Thyroid gland (tissue), 4 donors: ENCODE data around the gene BAHD1. TPM values are rescaled to one million over a fixed set of nuclear protein-coding genes. Genes with fewer than 3 reads are reported as not detected.

Source experiments
- DNase-seq, 2 donors: peaks; one replicate each; pipeline ENCODE4 v3.0.0-alpha.2; 2019
- H3K27ac ChIP-seq, 3 donors: fragments of 200-600 bp; sonication (generic); 1 replicate in 2 of 3; 2 replicates in 1 of 3; pipeline ENCODE4 v1.5.1; 2016 to 2019; ENCODE audit warnings: mild to moderate bottlenecking in 1 of 3, moderate library complexity in 1 of 3
- H3K27me3 ChIP-seq: fragments of 200-600 bp; sonication (generic); one replicate; pipeline ENCODE4 v1.5.1; 2019
- H3K36me3 ChIP-seq, 2 donors: fragments of 200-600 bp; sonication (generic); one replicate each; pipeline ENCODE4 v1.5.1; 2016 to 2019
- H3K4me1 ChIP-seq, 2 donors: fragments of 200-600 bp; sonication (generic); one replicate each; pipeline ENCODE4 v1.5.1; 2017 to 2019
- H3K4me3 ChIP-seq, 3 donors: fragments of 200-600 bp; sonication (generic); replicated peaks in 1 of 3; 1 replicate in 2 of 3; 2 replicates in 1 of 3; pipeline ENCODE4 v1.5.1; 2016; ENCODE audit warnings: mild to moderate bottlenecking in 1 of 3
- H3K9me3 ChIP-seq: fragments of 200-600 bp; sonication (generic); one replicate; pipeline ENCODE4 v1.5.1; 2017
- POLR2A ChIP-seq, 2 donors: fragments of 450-650 bp; IDR thresholded peaks; one replicate each; pipeline ENCODE4 v1.6.1; 2017; ENCODE audit warnings: antibody characterized with exemption in 2 of 2, mild to moderate bottlenecking in 2 of 2, moderate library complexity in 1 of 2
- WGBS, 2 donors: methylation state at CpG; one replicate each; pipeline ENCODE4 v1.1.5; 2017; 5-methylcytosine and 5-hydroxymethylcytosine counted together
- intact Hi-C: fragments of 100-400 bp; cut with DNase I; formaldehyde crosslinking; loops from one replicate; pipeline ENCODE4 v1.15.1; 2023
- total RNA-seq, 4 donors: library from RNA; depleted of rRNA; stranded (reverse); fragments of >200 nt; gene quantifications; one replicate each; pipeline ENCODE4 v1.2.3, GENCODE V29; 2016
- TF ChIP-seq, protein P1 (sequence below), 6 experiments: fragments of 200-600 bp in 3 of 6; fragments of 450-650 bp in 3 of 6; sonication (generic) in 3 of 6; IDR thresholded peaks; one replicate each; pipeline ENCODE4 v1.5.1; 2016 to 2019; ENCODE audit warnings: antibody characterized with exemption in 6 of 6, mild to moderate bottlenecking in 2 of 6, inconsistent platforms in 1 of 6, moderate library complexity in 1 of 6

Gene BAHD1
- total RNA-seq, 4 donors from 2014 or later, result 20.0 to 50.4 (median 35.1) TPM

GRCh38 chr15:40511093-40511471, 70.3 kb downstream of the BAHD1 start:
- intact Hi-C loops, result no loop called here
- Histone ChIP-seq H3K4me3 (peak overlapping the region; percentile 12 to 43 (median 13)), H3K27me3 (no peaks in the 10 kb centered on the region), H3K36me3 (no peaks in the 10 kb centered on the region), H3K9me3 (no peaks in the 10 kb centered on the region), H3K4me1 (peaks cover 0 to 7% of the 10 kb centered on the region in 2 donors), H3K27ac (peak overlapping the region in 1 of 3 donors; percentile 6)
- DNase-seq, result peak in 1 of 2 donors; percentile 23
- WGBS, 2 donors, result 23 to 32% methylated on average over 20 to 22 of the region's 22 CpGs
- TF ChIP-seq, protein P1, sequence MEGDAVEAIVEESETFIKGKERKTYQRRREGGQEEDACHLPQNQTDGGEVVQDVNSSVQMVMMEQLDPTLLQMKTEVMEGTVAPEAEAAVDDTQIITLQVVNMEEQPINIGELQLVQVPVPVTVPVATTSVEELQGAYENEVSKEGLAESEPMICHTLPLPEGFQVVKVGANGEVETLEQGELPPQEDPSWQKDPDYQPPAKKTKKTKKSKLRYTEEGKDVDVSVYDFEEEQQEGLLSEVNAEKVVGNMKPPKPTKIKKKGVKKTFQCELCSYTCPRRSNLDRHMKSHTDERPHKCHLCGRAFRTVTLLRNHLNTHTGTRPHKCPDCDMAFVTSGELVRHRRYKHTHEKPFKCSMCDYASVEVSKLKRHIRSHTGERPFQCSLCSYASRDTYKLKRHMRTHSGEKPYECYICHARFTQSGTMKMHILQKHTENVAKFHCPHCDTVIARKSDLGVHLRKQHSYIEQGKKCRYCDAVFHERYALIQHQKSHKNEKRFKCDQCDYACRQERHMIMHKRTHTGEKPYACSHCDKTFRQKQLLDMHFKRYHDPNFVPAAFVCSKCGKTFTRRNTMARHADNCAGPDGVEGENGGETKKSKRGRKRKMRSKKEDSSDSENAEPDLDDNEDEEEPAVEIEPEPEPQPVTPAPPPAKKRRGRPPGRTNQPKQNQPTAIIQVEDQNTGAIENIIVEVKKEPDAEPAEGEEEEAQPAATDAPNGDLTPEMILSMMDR (IDR thresholded peaks at IDR 0.05), result no peak

DNA sequence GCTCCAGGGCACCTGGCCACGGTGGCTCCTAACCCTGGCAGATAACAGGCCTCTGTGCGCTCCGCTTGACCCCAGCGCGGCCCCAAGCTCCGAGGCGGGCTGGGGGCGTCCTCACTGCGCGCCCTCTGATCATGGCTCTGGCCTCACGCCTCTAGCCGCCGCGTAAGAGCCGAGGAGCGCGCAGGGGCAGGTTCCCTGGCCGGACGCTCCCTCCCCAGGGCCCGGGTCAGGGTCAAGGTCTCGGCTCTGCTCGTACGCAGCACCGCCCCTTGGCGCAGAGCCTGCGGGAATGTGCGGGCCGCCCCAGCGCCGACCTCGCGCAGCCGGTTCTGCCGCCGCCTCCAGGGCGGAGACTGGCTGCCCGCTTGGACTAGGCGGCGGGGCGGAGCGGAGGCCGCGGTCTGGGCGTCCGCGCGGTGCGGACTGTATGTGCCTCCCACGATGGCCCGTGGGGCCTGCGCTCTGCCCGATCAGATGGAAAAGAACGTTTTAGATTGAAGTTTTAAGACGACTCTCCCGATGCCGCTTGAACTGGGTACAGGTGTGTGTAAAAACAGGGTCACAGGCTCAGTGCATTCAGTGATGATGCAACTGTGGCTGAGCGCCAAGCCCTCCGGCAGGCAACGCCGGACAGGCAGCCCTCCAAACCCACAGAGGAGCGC, 70.8 kb downstream of the BAHD1 start:
- Histone ChIP-seq H3K9me3 (no peaks in the 10 kb centered on the region), H3K27ac (peak overlapping the region in 2 of 3 donors; percentile 6 to 51), H3K4me1 (peaks cover 0 to 7% of the 10 kb centered on the region in 2 donors), H3K27me3 (no peaks in the 10 kb centered on the region), H3K4me3 (peak overlapping the region; percentile 12 to 43 (median 13)), H3K36me3 (no peaks in the 10 kb centered on the region)
- TF ChIP-seq, protein P1 (IDR thresholded peaks at IDR 0.05), result no peak
- TF ChIP-seq POLR2A (IDR thresholded peaks at IDR 0.05), result peak in 1 of 2 donors; percentile 16
- WGBS, 2 donors, result 1 to 3% methylated on average over 10 to 25 of the region's 61 CpGs
- peak; percentile 77 to 80 for DNase-seq
- intact Hi-C loops, result no loop called here

- intact Hi-C loops, result no loop called here
- H3K9me3 ChIP-seq, result no peaks in the 10 kb centered on the region
- no peak overlapping the region for H3K27ac ChIP-seq
- H3K27me3 ChIP-seq, result no peaks in the 10 kb centered on the region
- no peaks in the 10 kb centered on the region for H3K36me3 ChIP-seq
- H3K4me3 ChIP-seq, result no peak overlapping the region
- 95 to 100% methylated on average over 2 of the region's 2 CpGs for WGBS, 2 donors
- H3K4me1 ChIP-seq, result no peaks in the 10 kb centered on the region
- TF ChIP-seq, protein P1 (IDR thresholded peaks at IDR 0.05), result no peak
- TF ChIP-seq POLR2A (IDR thresholded peaks at IDR 0.05), result no peak
- no peak for DNase-seq
These were observed 71.7 kb downstream of the BAHD1 start for GRCh38 chr15:40512440-40512839.

DNA sequence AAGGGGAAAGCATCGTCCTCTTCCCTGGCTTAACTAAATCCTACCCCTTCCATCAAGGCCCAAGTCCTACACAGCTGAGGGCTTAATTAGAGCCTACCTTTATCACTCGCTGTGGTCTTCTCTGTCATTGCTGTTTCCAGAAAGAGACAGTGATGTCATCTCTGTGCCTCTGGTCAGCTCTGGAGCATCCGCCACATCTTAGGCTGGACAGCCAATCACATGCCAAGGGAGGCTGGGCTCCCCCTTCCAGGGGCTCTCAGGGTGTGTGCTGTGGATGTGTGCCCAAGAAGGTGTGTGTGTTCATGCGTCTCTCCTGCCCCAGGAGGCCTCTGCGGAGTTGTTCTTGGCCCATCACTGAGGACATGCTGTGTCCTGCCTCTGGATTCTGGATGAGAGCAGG, 72.9 kb downstream of the BAHD1 start:
- DNase-seq, result no peak
- H3K27me3 ChIP-seq, result no peaks in the 10 kb centered on the region
- no peak overlapping the region for H3K4me3 ChIP-seq
- 94 to 96% methylated on average over 5 of the region's 5 CpGs for WGBS, 2 donors
- H3K27ac ChIP-seq, result no peak overlapping the region
- intact Hi-C loops, result no loop called here
- H3K9me3 ChIP-seq, result no peaks in the 10 kb centered on the region
- no peaks in the 10 kb centered on the region for H3K4me1 ChIP-seq
- TF ChIP-seq, protein P1 (IDR thresholded peaks at IDR 0.05), result no peak
- TF ChIP-seq POLR2A (IDR thresholded peaks at IDR 0.05), result no peak
- no peaks in the 10 kb centered on the region for H3K36me3 ChIP-seq

- H3K4me1 ChIP-seq, result no peaks in the 10 kb centered on the region
- H3K9me3 ChIP-seq, result no peaks in the 10 kb centered on the region
- 95 to 100% methylated on average over 2 of the region's 2 CpGs for WGBS, 2 donors
- intact Hi-C loops, result no loop called here
- H3K27me3 ChIP-seq, result no peaks in the 10 kb centered on the region
- no peak for DNase-seq
- H3K4me3 ChIP-seq, result no peak overlapping the region
- H3K36me3 ChIP-seq, result no peaks in the 10 kb centered on the region
- no peak overlapping the region for H3K27ac ChIP-seq
- TF ChIP-seq, protein P1 (IDR thresholded peaks at IDR 0.05), result no peak
- no peak for TF ChIP-seq POLR2A (IDR thresholded peaks at IDR 0.05)
These were observed 75.6 kb downstream of the BAHD1 start for GRCh38 chr15:40516322-40516721.
